HepG2 (cell line): ENCODE measurements around the gene C20orf96. TPM values are rescaled to one million over a fixed set of nuclear protein-coding genes. Genes with fewer than 3 reads are reported as not detected.
A peak's percentile ranks its signal among the peaks of the same experiment; 100 is the strongest.

Experiments used
- ATAD3A ChIP-seq: sonication (generic); formaldehyde crosslinking; IDR thresholded peaks from 2 replicates; pipeline ENCODE4 v1.4.0; 2020; ENCODE audit warnings: missing genetic modification reagents
- CBX5 ChIP-seq: sonication (generic); formaldehyde crosslinking; IDR thresholded peaks from 2 replicates; pipeline ENCODE4 v1.4.0; 2020; ENCODE audit warnings: missing genetic modification reagents, borderline replicate concordance
- CSRNP2 ChIP-seq: sonication (generic); formaldehyde crosslinking; conservative IDR thresholded peaks from 2 replicates; pipeline ENCODE4 v1.8.0; 2022; ENCODE audit warnings: low read depth, missing genetic modification reagents
- KLF6 ChIP-seq: IDR thresholded peaks from 2 replicates; pipeline ENCODE4 v1.8.0; 2016; ENCODE audit warnings: missing biosample characterization, missing genetic modification reagents
- KMT2B ChIP-seq: IDR thresholded peaks from 2 replicates; pipeline ENCODE4 v1.6.1; 2016; ENCODE audit warnings: missing genetic modification reagents, missing compliant biosample characterization
- LBX2 ChIP-seq: sonication (generic); formaldehyde crosslinking; IDR thresholded peaks from 2 replicates; pipeline ENCODE4 v1.5.0; 2020; ENCODE audit warnings: missing genetic modification reagents, mild to moderate bottlenecking, borderline replicate concordance
- MEF2D ChIP-seq: sonication (generic); formaldehyde crosslinking; IDR thresholded peaks from 2 replicates; pipeline ENCODE4 v1.5.1; 2020; ENCODE audit warnings: mild to moderate bottlenecking, missing genetic modification reagents
- NR2F6 ChIP-seq, 2 experiments: IDR thresholded peaks; 2 replicates each; pipeline ENCODE4 v1.6.1; 2016; ENCODE audit warnings: antibody characterized with exemption in 1 of 2, mild to moderate bottlenecking in 1 of 2
- RXRA ChIP-seq: sonication (generic); formaldehyde crosslinking; IDR thresholded peaks from 2 replicates; pipeline ENCODE4 v1.5.1; 2020; ENCODE audit warnings: missing genetic modification reagents
- SNRNP70 ChIP-seq: fragments of 200-400 bp; formaldehyde crosslinking; IDR thresholded peaks from 2 replicates; pipeline ENCODE4 v1.6.1; 2017; ENCODE audit warnings: mild to moderate bottlenecking, low read depth, low read length, moderate library complexity
- TAF1 ChIP-seq: sonication (generic); formaldehyde crosslinking; IDR thresholded peaks from 2 replicates; pipeline ENCODE4 v1.4.0; 2020; ENCODE audit warnings: missing genetic modification reagents
- ZBTB42 ChIP-seq: sonication (generic); formaldehyde crosslinking; IDR thresholded peaks from 2 replicates; pipeline ENCODE4 v1.5.0; 2020; ENCODE audit warnings: mild to moderate bottlenecking, missing genetic modification reagents
- ZHX1 ChIP-seq: sonication (generic); formaldehyde crosslinking; IDR thresholded peaks from 2 replicates; pipeline ENCODE4 v1.8.1; 2022; ENCODE audit warnings: low read depth, mild to moderate bottlenecking, missing genetic modification reagents
- ZNF281 ChIP-seq: sonication (generic); formaldehyde crosslinking; IDR thresholded peaks from 2 replicates; pipeline ENCODE4 v1.4.0; 2020; ENCODE audit warnings: missing genetic modification reagents, borderline replicate concordance
- ZNF484 ChIP-seq: sonication (generic); formaldehyde crosslinking; IDR thresholded peaks from 2 replicates; pipeline ENCODE4 v1.5.1; 2020; ENCODE audit warnings: mild to moderate bottlenecking, low read depth, missing genetic modification reagents, borderline replicate concordance
- ZNF550 ChIP-seq: sonication (generic); formaldehyde crosslinking; IDR thresholded peaks from 2 replicates; pipeline ENCODE4 v1.4.0; 2020; ENCODE audit warnings: mild to moderate bottlenecking, missing genetic modification reagents, borderline replicate concordance
- ZNF577 ChIP-seq: sonication (generic); formaldehyde crosslinking; IDR thresholded peaks from 2 replicates; pipeline ENCODE4 v1.4.0; 2020; ENCODE audit warnings: mild to moderate bottlenecking, low read depth, missing genetic modification reagents, borderline replicate concordance
- ZNF782 ChIP-seq: sonication (generic); formaldehyde crosslinking; IDR thresholded peaks from 2 replicates; pipeline ENCODE4 v1.4.0; 2020; ENCODE audit warnings: missing genetic modification reagents, mild to moderate bottlenecking, borderline replicate concordance
- ZNF883 ChIP-seq: sonication (generic); formaldehyde crosslinking; IDR thresholded peaks from 2 replicates; pipeline ENCODE4 v1.5.1; 2020; ENCODE audit warnings: mild to moderate bottlenecking, missing genetic modification reagents; ENCODE audit errors: not compliant biosample characterization
- ZNF891 ChIP-seq: sonication (generic); formaldehyde crosslinking; IDR thresholded peaks from 2 replicates; pipeline ENCODE4 v1.5.0; 2020; ENCODE audit warnings: mild to moderate bottlenecking, missing genetic modification reagents
- polyA plus RNA-seq, 8 experiments: library from polyadenylated mRNA; depleted of rRNA in 3 of 8; stranded (reverse) in 7 of 8; unstranded in 1 of 8; fragments of >200 nt; fragmentation: Illumina TruSeq in 4 of 8; extraction: Trizol in 4 of 8; gene quantifications; 2 replicates each; pipeline versions ENCODE4 v1.2.1 to v1.2.3, GENCODE V29; 2011 to 2016; ENCODE audit warnings: low read depth in 4 of 8, missing spikeins in 1 of 8, mixed read lengths in 1 of 8; ENCODE audit not compliant: insufficient read depth in 1 of 8
- total RNA-seq, 5 experiments: library from RNA; depleted of rRNA; stranded (reverse); fragments of >200 nt; fragmentation: Illumina TruSeq; extraction: Trizol; gene quantifications; 2 replicates each; pipeline ENCODE4 v1.2.3, GENCODE V29; 2016; ENCODE audit warnings: low read depth in 1 of 5

C20orf96 gene
- total and polyA plus RNA-seq, 2 of the 13 experiments (the other 11 are each of a cell fraction or from before 2014, with no cell fraction given): 3.8 to 20.6 TPM

GRCh38 chr20:325889-326644 lies 35.5 kb upstream of the C20orf96 start (continued):
- 0 out of 2 replicates have a peak, but pooled peaks have one; percentile 8 for TF ChIP-seq ZNF281 (CRISPR knock-in tag)
- TF ChIP-seq ZNF891 (CRISPR knock-in tag): no peak
- TF ChIP-seq ZNF782 (CRISPR knock-in tag): no peak
- TF ChIP-seq ZHX1: no peak
- no peak for TF ChIP-seq LBX2 (CRISPR knock-in tag)
- TF ChIP-seq ATAD3A (CRISPR knock-in tag): no peak
- TF ChIP-seq ZBTB42 (CRISPR knock-in tag): no peak
- no peak for TF ChIP-seq SNRNP70
- no peak for TF ChIP-seq ZNF577 (CRISPR knock-in tag)
- TF ChIP-seq RXRA (CRISPR knock-in tag): no peak
- peak; percentile 49 for TF ChIP-seq ZNF883 (CRISPR knock-in tag)
- TF ChIP-seq CSRNP2 (CRISPR knock-in tag): no peak; the same call in 1 of the 2 replicates
- no peak for TF ChIP-seq MEF2D (CRISPR knock-in tag)
- 0 out of 2 replicates have a peak, but pooled peaks have one; percentile 6 for TF ChIP-seq KLF6 (CRISPR knock-in tag)
- TF ChIP-seq TAF1: peak; percentile 54
- TF ChIP-seq ZNF550: no peak
- no peak for TF ChIP-seq KMT2B (CRISPR knock-in tag)
- no peak for TF ChIP-seq ZNF484 (CRISPR knock-in tag)
- no peak for TF ChIP-seq CBX5 (CRISPR knock-in tag)
- TF ChIP-seq NR2F6 (IDR thresholded peaks at IDR 0.05): no peak
- no peak; the same call in 1 of the 2 replicates for TF ChIP-seq NR2F6 (CRISPR knock-in tag; IDR thresholded peaks at IDR 0.05)
